Esophagus squamous epithelium (tissue), 4 donors: Measurements from ENCODE around the gene FITM1.

Experiments used
- POLR2A ChIP-seq, 4 donors: fragments of 450-650 bp; IDR thresholded peaks; one replicate each; pipeline ENCODE4 v1.6.1; 2017; ENCODE audit warnings: antibody characterized with exemption in 4 of 4, mild to moderate bottlenecking in 4 of 4, moderate library complexity in 3 of 4
- TF ChIP-seq, protein P1 (sequence below), 6 experiments: fragments of 450-650 bp in 4 of 6; fragments of 200-600 bp in 2 of 6; sonication (generic) in 2 of 6; IDR thresholded peaks; one replicate each; pipeline ENCODE4 v1.5.1; 2016 to 2019; ENCODE audit warnings: antibody characterized with exemption in 6 of 6, mild to moderate bottlenecking in 4 of 6, moderate library complexity in 4 of 6

DNA sequence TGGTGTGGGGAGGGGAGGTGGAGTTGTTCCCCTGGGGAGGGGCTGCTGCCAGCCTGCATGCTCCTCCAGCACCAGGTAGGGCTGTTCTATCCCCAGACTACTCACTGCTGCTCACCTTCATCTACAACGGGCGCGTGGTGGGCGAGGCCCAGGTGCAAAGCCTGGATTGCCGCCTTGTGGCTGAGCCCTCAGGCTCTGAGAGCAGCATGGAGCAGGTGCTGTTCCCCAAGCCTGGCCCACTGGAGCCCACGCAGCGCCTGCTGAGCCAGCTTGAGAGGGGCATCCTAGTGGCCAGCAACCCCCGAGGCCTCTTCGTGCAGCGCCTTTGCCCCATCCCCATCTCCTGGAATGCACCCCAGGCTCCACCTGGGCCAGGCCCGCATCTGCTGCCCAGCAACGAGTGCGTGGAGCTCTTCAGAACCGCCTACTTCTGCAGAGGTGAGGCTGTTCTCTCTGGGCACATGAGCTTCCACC, 34.1 kb downstream of the FITM1 start:
- TF ChIP-seq POLR2A (IDR thresholded peaks at IDR 0.05) = no peak
- TF ChIP-seq, protein P1, sequence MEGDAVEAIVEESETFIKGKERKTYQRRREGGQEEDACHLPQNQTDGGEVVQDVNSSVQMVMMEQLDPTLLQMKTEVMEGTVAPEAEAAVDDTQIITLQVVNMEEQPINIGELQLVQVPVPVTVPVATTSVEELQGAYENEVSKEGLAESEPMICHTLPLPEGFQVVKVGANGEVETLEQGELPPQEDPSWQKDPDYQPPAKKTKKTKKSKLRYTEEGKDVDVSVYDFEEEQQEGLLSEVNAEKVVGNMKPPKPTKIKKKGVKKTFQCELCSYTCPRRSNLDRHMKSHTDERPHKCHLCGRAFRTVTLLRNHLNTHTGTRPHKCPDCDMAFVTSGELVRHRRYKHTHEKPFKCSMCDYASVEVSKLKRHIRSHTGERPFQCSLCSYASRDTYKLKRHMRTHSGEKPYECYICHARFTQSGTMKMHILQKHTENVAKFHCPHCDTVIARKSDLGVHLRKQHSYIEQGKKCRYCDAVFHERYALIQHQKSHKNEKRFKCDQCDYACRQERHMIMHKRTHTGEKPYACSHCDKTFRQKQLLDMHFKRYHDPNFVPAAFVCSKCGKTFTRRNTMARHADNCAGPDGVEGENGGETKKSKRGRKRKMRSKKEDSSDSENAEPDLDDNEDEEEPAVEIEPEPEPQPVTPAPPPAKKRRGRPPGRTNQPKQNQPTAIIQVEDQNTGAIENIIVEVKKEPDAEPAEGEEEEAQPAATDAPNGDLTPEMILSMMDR (IDR thresholded peaks at IDR 0.05) = no peak
